GM10266 (cell line): Measurements from ENCODE around the gene C1orf105.
A peak's percentile ranks its signal among the peaks of the same experiment; 100 is the strongest.

Experiments used
- DNase-seq: peaks from one replicate; pipeline ENCODE4 v3.0.0; 2012; ENCODE audit errors: extremely low spot score
- TF ChIP-seq, protein P1 (sequence below): IDR thresholded peaks from 2 replicates; pipeline ENCODE4 v1.5.1; 2012; ENCODE audit warnings: mild to moderate bottlenecking, low read depth; ENCODE audit not compliant: control insufficient read depth, insufficient read depth; ENCODE audit errors: missing control alignments

The C1orf105 gene

DNA sequence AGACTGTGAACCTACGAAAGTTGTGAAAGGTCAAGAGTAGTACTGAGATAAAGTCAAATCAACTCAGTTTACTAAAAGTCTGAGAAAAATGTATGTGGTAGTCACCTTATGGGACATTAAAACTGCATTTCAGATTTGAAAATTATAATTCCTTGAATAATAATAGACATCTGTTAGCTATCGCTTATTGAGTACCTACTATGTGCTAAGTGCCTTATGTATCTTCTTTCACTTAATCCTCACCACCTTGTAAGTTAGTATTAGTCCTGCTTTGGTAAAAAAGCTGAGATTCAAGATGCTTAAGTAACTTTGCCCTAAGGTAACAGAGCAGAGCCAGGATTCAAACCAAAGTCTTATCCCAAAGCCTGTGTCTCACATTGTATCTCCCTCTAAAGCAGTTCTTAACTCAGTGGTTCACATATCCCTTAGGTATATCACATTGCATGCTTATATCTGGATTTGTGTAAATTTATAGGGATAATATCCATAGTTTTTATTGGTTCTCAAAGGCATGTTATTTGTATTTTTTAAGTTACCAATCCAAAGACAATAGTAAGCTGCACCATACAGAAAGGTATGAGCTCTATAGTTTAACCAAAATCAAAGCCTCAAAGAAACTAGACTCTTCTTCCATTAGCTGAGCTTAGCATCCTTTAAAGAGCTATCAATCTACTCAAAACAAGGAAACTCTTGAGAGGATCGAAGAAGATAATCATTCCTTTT lies 22.5 kb downstream of the C1orf105 start:
- DNase-seq, result no peak
- TF ChIP-seq, protein P1, sequence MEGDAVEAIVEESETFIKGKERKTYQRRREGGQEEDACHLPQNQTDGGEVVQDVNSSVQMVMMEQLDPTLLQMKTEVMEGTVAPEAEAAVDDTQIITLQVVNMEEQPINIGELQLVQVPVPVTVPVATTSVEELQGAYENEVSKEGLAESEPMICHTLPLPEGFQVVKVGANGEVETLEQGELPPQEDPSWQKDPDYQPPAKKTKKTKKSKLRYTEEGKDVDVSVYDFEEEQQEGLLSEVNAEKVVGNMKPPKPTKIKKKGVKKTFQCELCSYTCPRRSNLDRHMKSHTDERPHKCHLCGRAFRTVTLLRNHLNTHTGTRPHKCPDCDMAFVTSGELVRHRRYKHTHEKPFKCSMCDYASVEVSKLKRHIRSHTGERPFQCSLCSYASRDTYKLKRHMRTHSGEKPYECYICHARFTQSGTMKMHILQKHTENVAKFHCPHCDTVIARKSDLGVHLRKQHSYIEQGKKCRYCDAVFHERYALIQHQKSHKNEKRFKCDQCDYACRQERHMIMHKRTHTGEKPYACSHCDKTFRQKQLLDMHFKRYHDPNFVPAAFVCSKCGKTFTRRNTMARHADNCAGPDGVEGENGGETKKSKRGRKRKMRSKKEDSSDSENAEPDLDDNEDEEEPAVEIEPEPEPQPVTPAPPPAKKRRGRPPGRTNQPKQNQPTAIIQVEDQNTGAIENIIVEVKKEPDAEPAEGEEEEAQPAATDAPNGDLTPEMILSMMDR, result no peak

DNA sequence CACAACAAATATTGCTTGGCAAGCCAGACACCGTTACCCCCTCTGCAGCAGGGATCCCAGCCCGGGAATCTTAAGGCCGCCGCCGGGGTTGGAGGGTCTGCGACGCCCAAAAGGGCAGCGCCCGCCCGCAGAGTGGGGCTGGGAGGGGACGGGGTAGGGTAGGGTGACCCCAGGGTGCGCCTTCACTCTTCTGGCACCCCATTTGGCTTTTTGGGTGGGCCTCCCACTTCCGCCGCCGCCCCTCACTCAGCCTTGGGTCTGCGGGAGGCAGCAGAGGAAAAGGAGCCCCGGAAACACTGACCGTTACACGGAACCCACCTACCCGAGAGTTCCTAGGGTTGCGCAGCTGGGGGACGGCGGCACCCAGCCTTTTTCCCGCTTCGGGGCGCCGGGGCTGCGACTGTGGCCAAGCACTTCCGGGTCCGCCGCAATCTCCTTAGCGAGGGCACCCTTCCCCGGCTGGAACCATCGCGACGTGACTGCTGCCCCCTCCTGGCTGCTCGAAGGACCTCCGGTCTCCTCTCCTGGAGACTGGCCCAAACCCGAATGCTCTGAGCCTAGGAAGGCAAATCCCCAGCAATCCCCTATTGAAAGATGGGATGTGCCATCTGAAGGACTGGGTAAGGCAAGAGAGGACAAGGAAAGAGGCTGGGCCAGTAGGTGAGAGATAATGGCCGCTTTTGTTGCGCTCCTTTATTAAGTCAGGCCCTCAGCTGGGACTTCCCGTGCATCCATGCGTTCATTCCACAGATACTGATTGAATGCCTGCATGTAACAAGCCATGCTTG lies 23.4 kb downstream of the C1orf105 start, which contains the start of gene PIGC:
PIGC (minus strand) TSS at position 404 of the 788 bp plus-strand sequence. CDS start 1,447 bp downstream, outside the sequence.
- TF ChIP-seq, protein P1, result peak; percentile 95
- peak; percentile 89 for DNase-seq

DNA sequence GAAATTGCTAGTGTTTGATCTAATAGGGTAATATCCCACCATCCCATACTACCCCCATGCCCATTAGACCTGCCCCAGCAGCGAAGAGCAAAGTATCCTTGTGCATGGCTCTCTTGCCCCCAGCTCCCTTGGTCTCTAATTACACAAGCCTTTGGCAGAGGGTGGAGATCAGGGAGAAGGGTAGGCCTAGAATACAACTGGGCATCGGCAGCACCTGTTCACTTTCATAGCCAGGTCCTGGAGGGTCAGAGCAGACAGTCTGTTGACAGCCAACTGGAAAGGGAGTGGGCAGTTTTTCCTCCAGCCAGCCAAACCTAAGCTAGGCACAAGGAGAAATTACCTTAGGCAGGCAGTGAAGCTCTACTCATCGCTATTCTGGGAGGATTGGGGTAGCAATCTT lies 26.1 kb downstream of the C1orf105 start:
- TF ChIP-seq, protein P1, result no peak
- no peak for DNase-seq

DNA sequence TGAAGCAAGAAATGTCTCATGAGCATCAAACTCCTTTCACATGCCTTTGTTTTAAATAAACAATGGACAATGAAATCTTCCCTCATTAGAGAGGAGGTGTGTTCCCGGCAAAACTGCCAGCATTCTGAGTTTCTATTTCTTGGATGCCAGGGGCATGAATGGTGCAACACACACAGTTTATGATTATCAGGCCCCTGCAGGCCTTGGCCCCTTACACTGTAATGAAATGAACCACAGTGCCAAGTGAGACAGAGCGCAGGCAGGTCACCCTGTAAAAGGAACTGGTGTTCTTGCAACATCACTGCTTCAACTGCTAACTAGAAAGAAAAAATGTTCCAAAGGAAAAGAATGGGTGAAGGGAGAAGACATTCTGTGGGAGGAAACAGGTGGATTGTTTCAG lies 27.2 kb downstream of the C1orf105 start:
- DNase-seq, result no peak
- TF ChIP-seq, protein P1, result no peak

- TF ChIP-seq, protein P1, result no peak
- DNase-seq, result no peak
Observed at GRCh38 chr1:172448995-172449584, 28.6 kb downstream of the C1orf105 start.

DNA sequence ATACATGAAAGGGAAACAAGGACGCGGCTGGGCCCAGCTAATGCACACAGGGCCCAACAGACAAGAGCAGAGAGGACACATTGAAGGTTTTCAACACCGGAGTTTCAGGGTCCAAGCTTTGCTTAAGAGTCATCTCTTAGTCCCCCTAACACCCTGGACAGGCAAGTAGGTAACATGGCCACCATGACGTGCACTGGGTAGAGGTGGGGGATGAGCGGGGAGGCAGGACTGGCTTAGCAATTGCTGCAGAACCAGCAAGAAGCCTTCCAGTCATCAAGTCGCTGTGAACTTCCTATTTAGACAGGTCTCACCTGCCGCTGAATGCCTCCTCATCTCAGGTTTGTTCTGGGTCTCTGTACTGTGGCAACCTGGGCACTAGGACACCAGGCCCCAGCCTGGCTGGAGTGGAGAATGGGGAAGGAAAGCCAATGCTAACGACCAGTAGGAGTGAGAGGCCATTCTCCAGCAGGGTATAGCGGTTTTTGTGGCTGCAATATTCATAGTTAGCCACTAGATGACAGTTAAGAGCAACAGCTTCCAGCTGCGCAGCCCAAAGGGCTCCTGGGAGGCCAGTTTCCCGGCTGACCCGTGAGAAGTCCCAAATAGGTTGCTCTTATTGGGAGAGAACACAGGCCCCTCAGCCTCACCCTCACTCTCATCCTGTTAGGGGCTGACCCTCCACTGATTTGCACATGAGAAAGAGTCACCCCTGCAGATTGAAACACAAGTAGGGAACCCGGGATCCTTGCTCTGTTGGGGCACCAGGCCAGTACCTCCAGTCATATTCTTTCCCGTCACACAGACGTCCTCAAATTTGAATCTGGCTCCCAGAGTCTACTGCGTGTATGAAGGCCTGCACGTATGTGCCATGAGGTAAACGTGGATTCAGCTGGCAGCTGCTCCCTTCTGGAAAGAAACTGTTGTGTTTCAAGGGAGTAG lies 29.4 kb downstream of the C1orf105 start:
- peak; percentile 70 for DNase-seq
- TF ChIP-seq, protein P1, result peak; percentile 81
